Measurements from ENCODE around the gene TMED3.

Gene TMED3

GRCh38 chr15:79349525-79349924 is 38.6 kb downstream of the TMED3 start:
- Mint-ChIP-seq H3K27me3 (no peaks in the 10 kb centered on the region), H3K4me3 (no peak overlapping the region), H3K4me1 (no peaks in the 10 kb centered on the region), H3K9me3 (no peaks in the 10 kb centered on the region), H3K27ac (no peak overlapping the region), H3K36me3 (peaks cover 7% of the 10 kb centered on the region)

GRCh38 chr15:79352206-79352605 is 41.3 kb downstream of the TMED3 start:
- H3K9me3 Mint-ChIP-seq, result no peaks in the 10 kb centered on the region
- no peak overlapping the region for H3K4me3 Mint-ChIP-seq
- peaks cover 4% of the 10 kb centered on the region for H3K36me3 Mint-ChIP-seq
- H3K27me3 Mint-ChIP-seq, result no peaks in the 10 kb centered on the region
- H3K4me1 Mint-ChIP-seq, result no peaks in the 10 kb centered on the region
- no peak overlapping the region for H3K27ac Mint-ChIP-seq

GRCh38 chr15:79357566-79357965 is 46.7 kb downstream of the TMED3 start:
- Mint-ChIP-seq H3K36me3 (peaks cover 7% of the 10 kb centered on the region), H3K27ac (no peak overlapping the region), H3K27me3 (no peaks in the 10 kb centered on the region), H3K9me3 (no peaks in the 10 kb centered on the region), H3K4me3 (no peak overlapping the region), H3K4me1 (no peaks in the 10 kb centered on the region)

GRCh38 chr15:79358069-79358468 is 47.2 kb downstream of the TMED3 start:
- Mint-ChIP-seq H3K27ac (no peak overlapping the region), H3K36me3 (peaks cover 9% of the 10 kb centered on the region), H3K9me3 (no peaks in the 10 kb centered on the region), H3K4me1 (no peaks in the 10 kb centered on the region), H3K27me3 (no peaks in the 10 kb centered on the region), H3K4me3 (no peak overlapping the region)

DNA sequence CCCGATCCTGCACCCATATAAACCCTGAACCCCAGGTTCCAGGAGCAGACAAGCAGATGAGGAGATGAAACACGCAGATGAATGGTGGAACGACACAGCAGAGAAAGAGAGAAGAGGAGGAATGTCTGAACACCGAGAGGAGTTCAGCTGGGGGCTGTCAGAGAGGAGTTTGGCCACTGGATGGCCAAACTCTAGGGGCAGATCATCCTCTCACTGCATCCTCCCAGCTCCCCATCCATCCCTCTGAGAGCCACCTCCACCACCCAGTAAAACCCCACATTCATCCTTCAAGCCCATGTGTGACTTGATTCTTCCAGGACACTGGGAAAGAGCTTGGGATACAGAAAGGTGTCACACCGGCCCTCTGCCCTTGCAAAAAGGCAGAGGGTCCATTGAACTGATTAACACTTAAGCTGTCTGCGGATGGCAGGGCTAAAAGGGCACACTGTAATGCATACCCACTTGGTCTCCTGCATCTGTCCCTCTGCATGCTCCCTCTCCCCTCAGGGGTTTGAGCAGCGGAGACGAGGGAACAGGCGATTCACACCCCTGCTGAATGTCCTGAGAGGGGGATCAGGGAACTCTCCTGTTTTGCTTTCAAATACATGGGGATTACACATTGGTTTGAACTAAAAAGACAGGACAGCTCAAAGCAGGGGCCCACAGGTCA is 53.8 kb downstream of the TMED3 start:
- H3K4me3 Mint-ChIP-seq, result no peak overlapping the region
- no peaks in the 10 kb centered on the region for H3K4me1 Mint-ChIP-seq
- peaks cover 4% of the 10 kb centered on the region for H3K36me3 Mint-ChIP-seq
- H3K9me3 Mint-ChIP-seq, result no peaks in the 10 kb centered on the region
- no peaks in the 10 kb centered on the region for H3K27me3 Mint-ChIP-seq
- H3K27ac Mint-ChIP-seq, result no peak overlapping the region

- H3K4me3 Mint-ChIP-seq, result no peak overlapping the region
- H3K27ac Mint-ChIP-seq, result no peak overlapping the region
- H3K36me3 Mint-ChIP-seq, result peaks cover 4% of the 10 kb centered on the region
- no peaks in the 10 kb centered on the region for H3K4me1 Mint-ChIP-seq
- H3K9me3 Mint-ChIP-seq, result no peaks in the 10 kb centered on the region
- H3K27me3 Mint-ChIP-seq, result no peaks in the 10 kb centered on the region
These were observed 54.9 kb downstream of the TMED3 start for GRCh38 chr15:79365765-79366164.

- Mint-ChIP-seq H3K9me3 (no peaks in the 10 kb centered on the region), H3K27me3 (no peaks in the 10 kb centered on the region), H3K4me1 (no peaks in the 10 kb centered on the region), H3K4me3 (no peak overlapping the region), H3K27ac (no peak overlapping the region), H3K36me3 (peaks cover 3% of the 10 kb centered on the region)
These were observed 55.8 kb downstream of the TMED3 start for GRCh38 chr15:79366691-79367090.

DNA sequence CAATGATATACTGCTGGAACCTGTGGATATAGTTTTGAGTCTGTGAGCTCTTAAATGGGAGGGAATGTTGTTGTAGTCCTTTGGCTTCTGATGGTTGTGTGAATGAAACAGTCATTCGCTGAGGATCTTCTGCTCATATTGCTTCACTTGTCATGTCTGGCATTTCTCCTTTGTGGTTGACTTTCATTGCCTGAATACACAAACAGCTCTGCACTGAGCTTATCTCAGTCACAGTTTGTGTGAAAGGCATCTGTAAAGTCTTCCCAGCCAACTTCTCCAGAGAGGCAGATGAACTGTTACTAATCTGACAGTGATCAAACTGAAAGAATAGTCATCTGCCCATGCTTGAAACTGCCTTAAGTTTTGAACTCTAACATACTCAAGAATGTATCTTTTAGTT is 59.8 kb downstream of the TMED3 start:
- H3K36me3 Mint-ChIP-seq, result peaks cover 1% of the 10 kb centered on the region
- no peaks in the 10 kb centered on the region for H3K4me1 Mint-ChIP-seq
- H3K27ac Mint-ChIP-seq, result no peak overlapping the region
- no peak overlapping the region for H3K4me3 Mint-ChIP-seq
- H3K27me3 Mint-ChIP-seq, result no peaks in the 10 kb centered on the region
- no peaks in the 10 kb centered on the region for H3K9me3 Mint-ChIP-seq

DNA sequence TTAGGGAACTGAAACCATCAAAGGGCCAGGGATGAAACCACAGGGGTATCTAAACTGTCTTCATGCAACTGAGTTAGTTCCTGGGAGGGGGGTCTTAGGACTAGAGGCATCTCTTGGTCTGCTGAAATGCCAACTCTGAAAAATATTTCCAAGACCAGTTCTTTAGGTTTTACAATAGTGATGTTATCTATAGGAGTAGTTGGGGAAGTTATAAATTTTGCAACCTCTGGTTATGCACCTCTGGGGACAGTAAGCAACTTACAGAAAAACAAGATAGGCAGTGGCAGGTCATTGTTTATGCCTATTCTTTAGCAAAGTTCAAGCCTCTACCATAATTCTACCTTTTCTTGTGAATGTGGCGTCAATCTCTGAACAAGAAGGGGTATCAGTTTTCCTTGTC is 60.7 kb downstream of the TMED3 start:
- H3K9me3 Mint-ChIP-seq, result no peaks in the 10 kb centered on the region
- H3K36me3 Mint-ChIP-seq, result peaks cover 1% of the 10 kb centered on the region
- H3K27me3 Mint-ChIP-seq, result no peaks in the 10 kb centered on the region
- no peaks in the 10 kb centered on the region for H3K4me1 Mint-ChIP-seq
- H3K4me3 Mint-ChIP-seq, result no peak overlapping the region
- no peak overlapping the region for H3K27ac Mint-ChIP-seq

DNA sequence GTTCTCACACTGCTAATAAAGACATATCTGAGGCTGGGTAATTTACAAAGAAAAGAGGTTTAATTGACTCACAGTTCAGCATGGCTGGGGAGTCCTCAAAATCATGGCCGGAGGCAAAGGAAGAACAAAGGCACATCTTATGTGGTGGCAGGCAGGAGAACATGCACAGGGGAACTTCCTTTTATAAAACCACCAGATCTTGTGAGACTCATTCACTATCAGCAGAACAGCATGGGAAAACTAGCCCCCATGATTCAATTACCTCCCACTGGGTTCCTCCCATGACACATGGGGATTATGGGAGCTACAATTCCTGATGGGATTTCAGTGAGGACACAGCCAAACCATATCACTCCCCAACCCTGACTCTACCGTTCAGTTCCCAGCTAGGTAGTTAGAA is 61.5 kb downstream of the TMED3 start:
- H3K9me3 Mint-ChIP-seq, result no peaks in the 10 kb centered on the region
- no peak overlapping the region for H3K27ac Mint-ChIP-seq
- no peak overlapping the region for H3K4me3 Mint-ChIP-seq
- no peaks in the 10 kb centered on the region for H3K4me1 Mint-ChIP-seq
- H3K27me3 Mint-ChIP-seq, result no peaks in the 10 kb centered on the region
- no peaks in the 10 kb centered on the region for H3K36me3 Mint-ChIP-seq
